Fibroblast of villous mesenchyme (primary cell): ENCODE data around the gene ADGRB2. TPM values are rescaled to one million over a fixed set of nuclear protein-coding genes. Genes with fewer than 3 reads are reported as not detected.
A peak's percentile ranks its signal among the peaks of the same experiment; 100 is the strongest.

Experiments used
- DNase-seq: peaks from one replicate; pipeline ENCODE4 v3.0.0-alpha.2; 2010; ENCODE audit warnings: low read depth
- H3K4me3 ChIP-seq: 2 replicates; pipeline ENCODE4 v1.5.1; 2011; ENCODE audit warnings: low read depth, mild to moderate bottlenecking, low read length
- total RNA-seq: library from RNA; depleted of rRNA; stranded (reverse); fragments of >200 nt; gene quantifications from 2 replicates; pipeline ENCODE4 v1.2.3, GENCODE V29; 2012
- TF ChIP-seq, protein P1 (sequence below): IDR thresholded peaks from 2 replicates; pipeline ENCODE4 v1.5.1; 2012; ENCODE audit warnings: low read depth, mild to moderate bottlenecking, low read length; ENCODE audit not compliant: insufficient read depth

The ADGRB2 gene
- total RNA-seq, 1 donor, result 14.2 TPM

DNA sequence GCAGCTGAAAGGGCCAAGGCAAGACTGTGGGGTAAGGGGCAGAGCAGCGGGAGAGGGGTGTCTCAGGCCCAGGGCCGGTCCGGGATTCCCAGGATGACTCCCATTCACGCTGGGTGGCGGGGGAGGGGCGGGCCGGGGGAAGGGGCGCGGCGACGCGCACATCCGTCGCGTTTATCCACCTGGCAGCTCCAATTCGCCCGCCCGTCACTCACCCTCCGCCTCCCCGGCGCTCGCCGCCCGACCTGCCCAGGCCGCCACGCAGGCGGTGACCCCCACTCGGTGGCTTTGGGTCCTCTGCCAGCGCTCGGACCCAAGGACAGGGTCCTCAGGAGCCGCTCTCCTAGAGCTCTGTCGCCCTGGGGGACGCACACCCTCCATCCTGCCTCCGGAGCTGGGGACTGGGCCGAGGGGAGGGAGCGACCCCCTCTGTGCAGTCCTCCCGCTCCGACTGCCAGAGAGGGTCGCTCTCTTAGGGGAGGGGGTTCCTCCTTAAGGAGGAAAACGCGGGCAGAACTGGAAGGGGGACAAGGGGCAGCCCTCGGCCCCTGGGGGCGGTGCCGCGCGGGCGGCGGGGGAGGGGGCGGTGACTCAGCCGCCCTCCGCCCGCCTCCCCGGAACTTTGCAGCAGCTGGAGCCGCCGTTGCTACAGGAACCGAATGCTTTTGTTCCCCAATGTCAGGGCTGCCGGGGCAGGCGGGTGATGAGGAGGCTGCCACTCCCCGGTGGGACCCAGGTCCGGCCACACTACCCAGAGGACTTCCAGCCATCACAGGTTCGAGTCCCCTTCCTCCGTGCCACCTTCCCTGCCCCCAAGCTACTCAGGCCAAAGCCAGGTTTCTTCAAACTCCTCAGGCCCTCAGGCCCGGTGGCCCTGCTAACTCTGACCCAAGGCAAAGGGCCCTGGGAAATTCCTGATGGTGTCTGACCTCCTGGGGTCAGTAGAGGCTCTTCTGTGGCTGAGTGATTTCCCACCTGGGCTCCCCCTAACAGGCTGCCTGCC lies 3.4 kb downstream of the ADGRB2 start:
- peak overlapping the region; percentile 71 for H3K4me3 ChIP-seq
- TF ChIP-seq, protein P1, sequence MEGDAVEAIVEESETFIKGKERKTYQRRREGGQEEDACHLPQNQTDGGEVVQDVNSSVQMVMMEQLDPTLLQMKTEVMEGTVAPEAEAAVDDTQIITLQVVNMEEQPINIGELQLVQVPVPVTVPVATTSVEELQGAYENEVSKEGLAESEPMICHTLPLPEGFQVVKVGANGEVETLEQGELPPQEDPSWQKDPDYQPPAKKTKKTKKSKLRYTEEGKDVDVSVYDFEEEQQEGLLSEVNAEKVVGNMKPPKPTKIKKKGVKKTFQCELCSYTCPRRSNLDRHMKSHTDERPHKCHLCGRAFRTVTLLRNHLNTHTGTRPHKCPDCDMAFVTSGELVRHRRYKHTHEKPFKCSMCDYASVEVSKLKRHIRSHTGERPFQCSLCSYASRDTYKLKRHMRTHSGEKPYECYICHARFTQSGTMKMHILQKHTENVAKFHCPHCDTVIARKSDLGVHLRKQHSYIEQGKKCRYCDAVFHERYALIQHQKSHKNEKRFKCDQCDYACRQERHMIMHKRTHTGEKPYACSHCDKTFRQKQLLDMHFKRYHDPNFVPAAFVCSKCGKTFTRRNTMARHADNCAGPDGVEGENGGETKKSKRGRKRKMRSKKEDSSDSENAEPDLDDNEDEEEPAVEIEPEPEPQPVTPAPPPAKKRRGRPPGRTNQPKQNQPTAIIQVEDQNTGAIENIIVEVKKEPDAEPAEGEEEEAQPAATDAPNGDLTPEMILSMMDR, result no peak
- DNase-seq, result peak; percentile 55

DNA sequence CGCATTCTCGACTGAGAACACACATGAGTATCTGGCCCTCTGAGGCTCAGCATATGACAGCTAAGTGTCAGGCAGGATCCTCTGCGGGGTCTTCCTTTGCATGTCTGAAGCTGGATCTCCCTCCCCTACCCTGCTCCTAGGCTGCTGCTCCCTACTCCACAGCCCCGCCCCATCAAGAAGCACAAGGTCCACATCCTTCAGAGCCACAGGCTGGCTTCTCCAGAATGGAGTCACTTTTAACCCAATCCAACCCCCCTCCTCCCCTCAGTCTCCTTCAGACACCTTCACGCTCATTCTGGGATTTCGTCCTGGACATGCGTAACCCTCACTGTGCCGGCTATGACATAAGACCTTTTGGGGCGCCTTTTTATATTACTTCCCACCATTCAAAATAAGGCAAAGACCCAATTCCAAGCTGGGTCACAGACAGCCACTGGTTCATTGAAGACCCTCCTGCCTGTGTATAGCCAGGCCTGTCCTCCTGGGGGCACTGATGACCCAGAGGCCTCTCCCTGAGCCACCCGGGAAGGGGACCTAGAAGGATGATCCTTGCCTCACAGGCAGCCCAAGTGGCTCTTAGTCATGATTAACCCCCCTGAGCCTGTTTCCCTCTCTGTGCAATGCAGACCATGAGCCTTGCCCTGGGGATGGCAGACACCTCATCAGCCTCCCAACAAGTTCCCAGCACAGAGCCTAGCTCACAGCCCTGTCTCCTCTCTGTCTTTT lies 4.7 kb downstream of the ADGRB2 start:
- TF ChIP-seq, protein P1, result no peak
- DNase-seq, result no peak
- H3K4me3 ChIP-seq, result no peak overlapping the region

DNA sequence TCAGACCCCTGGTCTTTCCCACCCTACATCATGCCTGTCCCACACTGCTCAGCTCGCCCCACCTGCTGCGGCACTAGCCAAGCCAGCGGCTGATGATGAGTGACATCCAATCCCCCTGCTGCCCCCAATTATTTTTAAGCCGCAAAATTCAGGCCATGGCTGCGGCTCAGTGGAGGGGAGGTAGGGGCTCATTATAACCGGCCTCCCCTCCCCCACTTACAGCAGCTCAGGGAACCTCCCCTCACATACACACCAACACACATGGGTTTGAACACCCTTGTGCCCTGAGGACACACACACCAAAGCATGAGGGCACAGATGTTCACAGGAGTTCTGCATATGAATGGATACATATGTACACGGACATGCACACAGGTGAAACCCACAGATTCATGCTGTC lies 5.3 kb downstream of the ADGRB2 start:
- TF ChIP-seq, protein P1, result no peak
- no peak for DNase-seq
- no peak overlapping the region for H3K4me3 ChIP-seq

DNA sequence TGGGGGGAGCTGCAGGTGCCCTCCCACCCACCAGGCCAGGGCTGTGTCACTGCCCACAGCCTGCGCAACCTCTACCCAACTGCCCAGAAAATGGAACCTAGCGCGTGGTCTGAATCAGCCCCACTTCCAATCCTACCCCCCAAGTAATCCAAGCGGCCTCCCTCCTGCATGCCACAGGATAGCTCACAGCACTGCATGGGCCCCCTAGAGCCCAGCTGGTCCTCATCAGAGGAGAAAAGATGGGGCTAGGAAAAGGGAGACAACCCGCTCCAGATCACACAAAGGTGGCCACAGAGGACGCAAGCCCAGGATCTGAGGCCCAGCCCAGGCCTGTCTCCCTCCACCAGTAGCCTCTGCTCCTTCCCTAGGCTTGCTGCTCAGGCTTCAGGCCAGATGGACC lies 6.2 kb downstream of the ADGRB2 start:
- no peak for DNase-seq
- H3K4me3 ChIP-seq, result no peak overlapping the region
- TF ChIP-seq, protein P1, result no peak

DNA sequence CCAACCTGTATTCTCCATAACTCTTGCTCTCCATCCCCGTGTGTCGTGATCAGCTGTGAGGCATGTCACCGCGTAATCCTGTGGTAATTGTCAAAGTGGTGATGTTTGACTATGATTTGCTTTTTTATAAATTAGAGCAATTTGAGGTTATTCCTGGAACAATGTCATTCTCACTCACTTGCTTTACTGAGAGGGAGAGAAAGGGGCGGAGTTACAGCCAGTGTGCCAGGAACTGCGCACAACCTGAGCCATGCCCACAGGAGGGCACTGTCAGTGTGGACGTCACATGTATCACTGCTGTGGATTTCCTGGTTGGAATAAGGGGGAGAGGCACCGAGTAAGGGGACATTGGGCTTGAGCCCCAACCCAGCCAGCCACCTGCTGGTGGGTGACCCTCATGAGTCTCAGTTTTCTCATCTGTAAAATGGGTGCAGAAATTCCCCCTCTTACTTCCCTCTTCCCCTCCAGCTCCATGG lies 6.9 kb downstream of the ADGRB2 start:
- H3K4me3 ChIP-seq, result no peak overlapping the region
- TF ChIP-seq, protein P1, result no peak
- DNase-seq, result no peak

DNA sequence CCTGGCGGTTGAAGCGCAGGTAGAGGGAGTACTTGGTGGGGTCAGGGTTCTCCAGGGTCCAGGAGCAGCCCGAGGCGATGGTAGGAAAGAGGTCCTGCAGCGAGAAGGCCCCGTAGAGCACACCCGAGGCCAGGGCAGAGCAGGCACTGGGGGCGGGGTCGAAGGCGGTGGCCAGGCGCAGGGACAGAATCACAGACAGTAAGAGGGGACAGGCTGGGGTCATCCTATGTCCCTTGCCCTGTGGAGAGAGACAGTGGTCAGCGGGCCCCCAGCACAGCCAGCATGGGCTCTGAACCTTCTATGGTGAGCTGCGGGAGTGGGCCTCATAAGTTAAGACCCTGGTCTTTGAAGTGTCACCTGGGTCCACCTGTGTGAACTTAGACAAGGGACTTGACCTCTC lies 7.6 kb downstream of the ADGRB2 start:
- no peak overlapping the region for H3K4me3 ChIP-seq
- TF ChIP-seq, protein P1, result no peak
- no peak for DNase-seq
